Head of caudate nucleus (tissue), 42 donors: ENCODE measurements around the gene SOHLH2.

Source experiments
- DNase-seq, 42 donors: peaks; one replicate each; pipeline versions ENCODE4 v3.0.0 to v3.0.0-alpha.2; 2020 to 2021; ENCODE audit warnings: mixed read lengths in 7 of 42
- intact Hi-C: fragments of 100-400 bp; cut with DNase I; formaldehyde crosslinking; loops from one replicate; pipeline ENCODE4 v1.15.0; 2022

Gene SOHLH2

GRCh38 chr13:36192166-36192565, 22.2 kb downstream of the SOHLH2 start:
- DNase-seq: no peak
- intact Hi-C loops: no loop called here

- DNase-seq: no peak
- intact Hi-C loops: no loop called here
Observed at GRCh38 chr13:36190771-36191170, 23.6 kb downstream of the SOHLH2 start.

GRCh38 chr13:36188441-36188840, 25.9 kb downstream of the SOHLH2 start:
- intact Hi-C loops: no loop called here

GRCh38 chr13:36183901-36184300, 30.5 kb downstream of the SOHLH2 start:
- DNase-seq: no peak
- intact Hi-C loops: no loop called here

More at GRCh38 chr13:36188441-36188840, 25.9 kb downstream of the SOHLH2 start:
- no peak for DNase-seq

GRCh38 chr13:36175621-36176020, 38.7 kb downstream of the SOHLH2 start:
- DNase-seq: peak in 29 of 42 donors; percentile 7 to 65 (median 28)
- intact Hi-C loops: no loop called here

- intact Hi-C loops: no loop called here
- no peak for DNase-seq
Observed at GRCh38 chr13:36174923-36175322, 39.4 kb downstream of the SOHLH2 start.

GRCh38 chr13:36173571-36174322, 40.6 kb downstream of the SOHLH2 start:
- intact Hi-C loops: no loop called here
- no peak for DNase-seq

GRCh38 chr13:36166046-36166445, 48.3 kb downstream of the SOHLH2 start:
- DNase-seq: no peak
- intact Hi-C loops: no loop called here

GRCh38 chr13:36163809-36164308, 50.5 kb downstream of the SOHLH2 start:
- intact Hi-C loops: no loop called here
- peak in 2 of 42 donors; percentile 10 to 13 for DNase-seq

GRCh38 chr13:36163286-36163685, 51.1 kb downstream of the SOHLH2 start:
- intact Hi-C loops: no loop called here

GRCh38 chr13:36160297-36160696, 54.1 kb downstream of the SOHLH2 start:
- intact Hi-C loops: no loop called here
- no peak for DNase-seq

More at GRCh38 chr13:36163286-36163685, 51.1 kb downstream of the SOHLH2 start:
- peak in 1 of 42 donors; percentile 13 for DNase-seq

- DNase-seq: no peak
- intact Hi-C loops: no loop called here
Observed at GRCh38 chr13:36158611-36159010, 55.7 kb downstream of the SOHLH2 start.

GRCh38 chr13:36157480-36157879, 56.9 kb downstream of the SOHLH2 start:
- intact Hi-C loops: no loop called here
- DNase-seq: no peak

- intact Hi-C loops: no loop called here
- DNase-seq: peak in 36 of 42 donors; percentile 10 to 80 (median 46)
Observed at GRCh38 chr13:36154567-36155291, 59.6 kb downstream of the SOHLH2 start.

- no peak for DNase-seq
- intact Hi-C loops: no loop called here
Observed at GRCh38 chr13:36151591-36151990, 62.8 kb downstream of the SOHLH2 start.

- no peak for DNase-seq
- intact Hi-C loops: no loop called here
Observed at GRCh38 chr13:36148446-36148845, 65.9 kb downstream of the SOHLH2 start.

- intact Hi-C loops: no loop called here
- DNase-seq: no peak
Observed at GRCh38 chr13:36147330-36147729, 67.0 kb downstream of the SOHLH2 start.

- DNase-seq: no peak
- intact Hi-C loops: no loop called here
Observed at GRCh38 chr13:36146511-36147269, 67.7 kb downstream of the SOHLH2 start.

GRCh38 chr13:36143738-36144137, 70.6 kb downstream of the SOHLH2 start:
- DNase-seq: no peak
- intact Hi-C loops: no loop called here

- no peak for DNase-seq
- intact Hi-C loops: no loop called here
Observed at GRCh38 chr13:36142735-36143134, 71.6 kb downstream of the SOHLH2 start.
